ENCODE measurements around the gene TMOD3.
A peak's percentile ranks its signal among the peaks of the same experiment; 100 is the strongest.
"Not testable (repeated sequence)": the region's sequence is repeated elsewhere in the genome, so short reads cannot be mapped to it uniquely, and the experiment has no call there.

TMOD3 gene
- 102 to 138 (median 115) reads per million in 3 donors for total RNA-seq

- Histone ChIP-seq H3K36me3 (ENCODE audit: control insufficient read depth, insufficient read depth, low read length) (no peaks in the 10 kb centered on the region), H3K4me3 (ENCODE audit: insufficient read depth, low read depth, low read length, poor library complexity, severe bottlenecking) (peak within 1 kb of the TSS; percentile 86), H3K27me3 (replicated peaks; ENCODE audit: control insufficient read depth, insufficient read depth, low read length, poor library complexity, severe bottlenecking) (no peaks in the 10 kb centered on the region), H3K4me1 (ENCODE audit: control insufficient read depth, insufficient read depth, low read length, poor library complexity, severe bottlenecking) (peaks cover 18% of the 10 kb centered on the region), H3K27ac (ENCODE audit: insufficient read depth, low read length, poor library complexity, severe bottlenecking) (peak within 1 kb of the TSS; percentile 88), H3K9me3 (ENCODE audit: control insufficient read depth, low read length) (no peaks in the 10 kb centered on the region)
- peak; percentile 78 to 86 (median 80) for DNase-seq
These were observed at the start of gene TMOD3 for GRCh38 chr15:51829376-51830275. TSS of gene TMOD3 (plus strand) at chr15:51829653. CDS start at chr15:51862885, 33,232 bp downstream.

DNA sequence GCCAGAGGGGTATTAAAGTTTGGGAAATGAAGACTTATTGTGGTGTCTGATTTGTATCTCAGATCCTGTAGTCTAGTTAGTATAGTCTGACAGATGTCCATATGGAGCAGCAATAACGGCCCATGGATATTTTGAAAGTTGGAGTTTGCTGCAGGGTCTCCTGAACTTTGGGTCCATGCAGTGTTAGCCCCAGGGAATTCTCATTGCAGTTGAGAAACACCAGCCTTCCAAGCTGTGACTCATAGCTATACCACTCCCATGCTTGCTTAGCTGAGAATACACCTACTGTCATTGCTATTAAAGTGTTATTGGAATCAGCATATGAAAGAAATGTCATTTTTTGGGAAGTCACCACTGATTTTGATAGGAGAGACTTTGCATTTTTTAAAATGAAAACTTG lies 48.8 kb upstream of the TMOD3 start:
- Histone ChIP-seq H3K36me3 (ENCODE audit: control insufficient read depth, insufficient read depth, low read length) (peaks cover 5% of the 10 kb centered on the region), H3K27me3 (replicated peaks; ENCODE audit: control insufficient read depth, insufficient read depth, low read length, poor library complexity, severe bottlenecking) (no peaks in the 10 kb centered on the region), H3K27ac (ENCODE audit: insufficient read depth, low read length, poor library complexity, severe bottlenecking) (no peak overlapping the region), H3K4me1 (ENCODE audit: control insufficient read depth, insufficient read depth, low read length, poor library complexity, severe bottlenecking) (no peaks in the 10 kb centered on the region), H3K9me3 (ENCODE audit: control insufficient read depth, low read length) (no peaks in the 10 kb centered on the region), H3K4me3 (ENCODE audit: insufficient read depth, low read depth, low read length, poor library complexity, severe bottlenecking) (no peak overlapping the region)
- DNase-seq, result no peak

GRCh38 chr15:51781506-51781905 lies 47.9 kb upstream of the TMOD3 start:
- H3K9me3 ChIP-seq (ENCODE audit: control insufficient read depth, low read length), result no peaks in the 10 kb centered on the region
- DNase-seq, result no peak
- no peak overlapping the region for H3K4me3 ChIP-seq (ENCODE audit: insufficient read depth, low read depth, low read length, poor library complexity, severe bottlenecking)
- no peaks in the 10 kb centered on the region for H3K4me1 ChIP-seq (ENCODE audit: control insufficient read depth, insufficient read depth, low read length, poor library complexity, severe bottlenecking)
- H3K36me3 ChIP-seq (ENCODE audit: control insufficient read depth, insufficient read depth, low read length), result peaks cover 5% of the 10 kb centered on the region
- H3K27me3 ChIP-seq (replicated peaks; ENCODE audit: control insufficient read depth, insufficient read depth, low read length, poor library complexity, severe bottlenecking), result no peaks in the 10 kb centered on the region
- H3K27ac ChIP-seq (ENCODE audit: insufficient read depth, low read length, poor library complexity, severe bottlenecking), result no peak overlapping the region

DNA sequence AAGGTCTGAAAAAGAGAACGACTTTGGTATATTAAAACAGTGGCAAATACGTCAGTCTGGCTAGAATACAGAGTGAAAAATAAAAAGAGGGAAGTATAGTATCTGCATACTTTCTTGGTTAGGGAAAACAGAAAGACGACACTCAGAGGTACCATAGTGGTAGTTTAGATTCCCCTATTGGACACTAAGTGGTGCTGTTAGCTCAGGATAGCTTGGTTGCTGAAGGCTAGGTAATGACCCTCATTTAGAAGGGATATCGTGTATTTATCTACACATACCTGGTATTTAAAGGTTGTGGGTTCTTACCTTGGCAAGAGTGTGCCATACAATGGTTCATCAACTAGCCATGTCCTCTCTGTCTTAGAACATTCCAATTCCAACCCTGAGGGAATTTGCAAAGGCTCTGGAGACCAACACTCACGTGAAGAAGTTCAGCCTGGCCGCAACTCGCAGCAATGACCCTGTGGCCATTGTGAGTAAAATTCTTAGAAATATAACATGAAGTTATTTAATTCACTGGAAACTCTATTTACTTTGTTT lies 47.0 kb upstream of the TMOD3 start:
- Histone ChIP-seq H3K27ac (ENCODE audit: insufficient read depth, low read length, poor library complexity, severe bottlenecking) (no peak overlapping the region), H3K4me3 (ENCODE audit: insufficient read depth, low read depth, low read length, poor library complexity, severe bottlenecking) (no peak overlapping the region), H3K4me1 (ENCODE audit: control insufficient read depth, insufficient read depth, low read length, poor library complexity, severe bottlenecking) (no peaks in the 10 kb centered on the region), H3K27me3 (replicated peaks; ENCODE audit: control insufficient read depth, insufficient read depth, low read length, poor library complexity, severe bottlenecking) (no peaks in the 10 kb centered on the region), H3K36me3 (ENCODE audit: control insufficient read depth, insufficient read depth, low read length) (peaks cover 5% of the 10 kb centered on the region), H3K9me3 (ENCODE audit: control insufficient read depth, low read length) (no peaks in the 10 kb centered on the region)
- DNase-seq, result no peak

DNA sequence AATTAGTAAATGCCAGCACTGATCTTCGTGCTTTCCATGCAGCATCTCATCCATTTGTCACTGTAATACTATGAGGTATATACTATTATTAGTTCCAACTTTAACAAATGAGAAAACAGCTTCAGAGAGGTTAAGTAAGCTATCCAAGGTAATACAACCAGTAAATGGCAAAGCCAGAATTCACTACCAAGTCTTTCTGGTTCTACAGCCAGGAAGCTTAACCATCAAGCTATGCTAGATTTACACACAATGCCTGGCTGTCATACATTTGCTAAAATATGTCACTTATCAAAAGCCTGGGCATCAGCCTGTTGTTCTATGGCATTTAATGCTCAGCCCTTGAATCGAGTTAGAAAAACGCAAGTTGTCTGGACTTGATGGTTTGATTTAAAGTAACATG lies 45.5 kb upstream of the TMOD3 start:
- peaks cover 5% of the 10 kb centered on the region for H3K36me3 ChIP-seq (ENCODE audit: control insufficient read depth, insufficient read depth, low read length)
- no peak overlapping the region for H3K4me3 ChIP-seq (ENCODE audit: insufficient read depth, low read depth, low read length, poor library complexity, severe bottlenecking)
- H3K27ac ChIP-seq (ENCODE audit: insufficient read depth, low read length, poor library complexity, severe bottlenecking), result no peak overlapping the region
- no peaks in the 10 kb centered on the region for H3K27me3 ChIP-seq (replicated peaks; ENCODE audit: control insufficient read depth, insufficient read depth, low read length, poor library complexity, severe bottlenecking)
- DNase-seq, result no peak
- H3K9me3 ChIP-seq (ENCODE audit: control insufficient read depth, low read length), result no peaks in the 10 kb centered on the region
- H3K4me1 ChIP-seq (ENCODE audit: control insufficient read depth, insufficient read depth, low read length, poor library complexity, severe bottlenecking), result no peaks in the 10 kb centered on the region

GRCh38 chr15:51787130-51787529 lies 42.3 kb upstream of the TMOD3 start:
- not testable (repeated sequence) for H3K27me3 ChIP-seq (replicated peaks; ENCODE audit: control insufficient read depth, insufficient read depth, low read length, poor library complexity, severe bottlenecking); H3K4me1 ChIP-seq (ENCODE audit: control insufficient read depth, insufficient read depth, low read length, poor library complexity, severe bottlenecking); H3K9me3 ChIP-seq (ENCODE audit: control insufficient read depth, low read length); H3K4me3 ChIP-seq (ENCODE audit: insufficient read depth, low read depth, low read length, poor library complexity, severe bottlenecking); H3K27ac ChIP-seq (ENCODE audit: insufficient read depth, low read length, poor library complexity, severe bottlenecking); H3K36me3 ChIP-seq (ENCODE audit: control insufficient read depth, insufficient read depth, low read length); DNase-seq

DNA sequence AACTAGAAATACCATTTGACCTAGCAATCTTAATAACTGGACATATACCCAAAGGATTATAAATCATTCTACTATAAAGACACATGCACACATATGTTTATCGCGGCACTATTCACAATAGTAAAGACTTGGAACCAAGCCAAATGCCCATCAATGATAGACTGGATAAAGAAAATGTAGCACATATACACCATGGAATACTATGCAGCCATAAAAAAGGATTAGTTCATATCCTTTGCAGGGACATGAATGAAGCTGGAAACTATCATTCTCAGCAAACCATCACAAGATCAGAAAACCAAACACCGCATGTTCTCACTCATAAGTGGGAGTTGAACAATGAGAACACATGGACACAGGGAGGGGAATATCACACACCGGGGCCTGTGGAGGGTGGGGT lies 37.0 kb upstream of the TMOD3 start:
- H3K36me3 ChIP-seq (ENCODE audit: control insufficient read depth, insufficient read depth, low read length); DNase-seq; H3K27me3 ChIP-seq (replicated peaks; ENCODE audit: control insufficient read depth, insufficient read depth, low read length, poor library complexity, severe bottlenecking); H3K4me3 ChIP-seq (ENCODE audit: insufficient read depth, low read depth, low read length, poor library complexity, severe bottlenecking); H3K4me1 ChIP-seq (ENCODE audit: control insufficient read depth, insufficient read depth, low read length, poor library complexity, severe bottlenecking); H3K9me3 ChIP-seq (ENCODE audit: control insufficient read depth, low read length); H3K27ac ChIP-seq (ENCODE audit: insufficient read depth, low read length, poor library complexity, severe bottlenecking): not testable (repeated sequence)

DNA sequence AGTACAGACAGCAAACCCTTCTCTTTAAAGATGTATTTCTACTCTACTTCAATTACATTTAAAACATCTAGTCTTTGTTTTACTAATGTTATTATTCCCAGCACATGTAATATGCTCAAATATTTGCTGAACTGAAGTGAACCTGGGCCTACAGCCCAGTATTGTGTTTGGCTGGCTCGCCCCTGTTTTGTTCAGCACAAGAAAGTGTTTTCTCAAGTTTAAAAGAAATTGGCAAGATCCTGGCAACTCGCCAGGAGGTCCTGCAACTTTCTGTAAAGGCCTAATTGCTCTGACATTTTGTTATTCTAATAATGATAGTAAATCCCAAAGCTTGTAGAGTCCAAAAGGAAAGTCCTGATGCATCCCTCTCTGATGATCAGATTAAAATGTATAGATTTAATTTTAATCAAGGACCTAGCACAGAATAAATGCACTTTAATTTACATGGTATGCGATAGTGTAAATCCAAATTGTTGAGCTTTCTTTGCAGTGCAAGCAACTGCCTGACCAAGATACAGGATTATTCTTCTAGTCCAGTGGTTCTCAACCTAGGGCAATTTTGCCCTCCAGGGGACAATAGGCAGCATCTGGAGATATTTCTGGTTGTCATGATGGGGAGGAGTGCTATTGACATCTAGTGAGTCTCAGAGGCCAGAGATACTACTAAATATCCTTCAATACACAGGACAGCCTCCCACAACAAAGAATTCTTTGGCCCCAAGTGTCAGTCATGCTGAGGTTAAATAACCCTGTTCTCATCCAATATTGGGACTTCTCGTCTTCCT lies 35.7 kb upstream of the TMOD3 start:
- no peak overlapping the region for H3K27ac ChIP-seq (ENCODE audit: insufficient read depth, low read length, poor library complexity, severe bottlenecking)
- no peaks in the 10 kb centered on the region for H3K9me3 ChIP-seq (ENCODE audit: control insufficient read depth, low read length)
- H3K27me3 ChIP-seq (replicated peaks; ENCODE audit: control insufficient read depth, insufficient read depth, low read length, poor library complexity, severe bottlenecking), result no peaks in the 10 kb centered on the region
- H3K4me3 ChIP-seq (ENCODE audit: insufficient read depth, low read depth, low read length, poor library complexity, severe bottlenecking), result no peak overlapping the region
- no peaks in the 10 kb centered on the region for H3K36me3 ChIP-seq (ENCODE audit: control insufficient read depth, insufficient read depth, low read length)
- DNase-seq, result no peak
- H3K4me1 ChIP-seq (ENCODE audit: control insufficient read depth, insufficient read depth, low read length, poor library complexity, severe bottlenecking), result no peaks in the 10 kb centered on the region

DNA sequence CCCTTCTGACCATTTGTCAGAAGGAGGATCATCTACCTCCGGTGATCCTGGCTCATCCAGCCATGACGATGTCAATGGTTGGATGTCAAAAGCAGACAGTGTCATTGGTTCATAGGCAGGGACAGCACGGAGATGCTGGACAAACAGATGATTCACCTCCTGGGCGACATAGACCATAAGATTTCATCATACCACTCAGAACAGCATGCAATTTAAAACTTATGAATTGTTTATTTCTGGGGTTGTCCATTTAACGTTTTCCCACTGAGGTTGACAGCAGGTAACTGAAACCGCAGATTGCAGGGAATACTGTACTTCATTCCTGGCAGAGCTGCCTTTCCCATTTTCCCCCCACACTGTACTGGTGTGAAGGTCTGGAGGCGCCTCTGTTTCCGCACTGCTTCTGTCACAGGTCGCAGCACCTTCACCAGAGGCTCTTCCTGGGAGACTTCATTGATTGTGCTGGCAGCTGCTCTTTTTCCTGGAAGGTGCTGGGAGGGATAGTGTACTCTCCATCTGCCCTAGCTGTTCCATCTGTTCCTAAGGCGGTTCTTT lies 32.5 kb upstream of the TMOD3 start:
- Histone ChIP-seq H3K27ac (ENCODE audit: insufficient read depth, low read length, poor library complexity, severe bottlenecking) (no peak overlapping the region), H3K9me3 (ENCODE audit: control insufficient read depth, low read length) (no peaks in the 10 kb centered on the region), H3K27me3 (replicated peaks; ENCODE audit: control insufficient read depth, insufficient read depth, low read length, poor library complexity, severe bottlenecking) (no peaks in the 10 kb centered on the region), H3K4me3 (ENCODE audit: insufficient read depth, low read depth, low read length, poor library complexity, severe bottlenecking) (no peak overlapping the region), H3K36me3 (ENCODE audit: control insufficient read depth, insufficient read depth, low read length) (no peaks in the 10 kb centered on the region), H3K4me1 (ENCODE audit: control insufficient read depth, insufficient read depth, low read length, poor library complexity, severe bottlenecking) (no peaks in the 10 kb centered on the region)
- DNase-seq, result no peak
